HG03442 (cell line): ENCODE data around the gene MEG3.
"Not testable (repeated sequence)": the region's sequence is repeated elsewhere in the genome, so short reads cannot be mapped to it uniquely, and the experiment has no call there.

ENCODE experiments used
- ATAC-seq: cut with Tn5 transposase; IDR thresholded peaks from one replicate; pipeline ENCODE4 v1.9.1; 2021; ENCODE audit warnings: mild to moderate bottlenecking, moderate library complexity; ENCODE audit not compliant: unreplicated experiment

Gene MEG3

DNA sequence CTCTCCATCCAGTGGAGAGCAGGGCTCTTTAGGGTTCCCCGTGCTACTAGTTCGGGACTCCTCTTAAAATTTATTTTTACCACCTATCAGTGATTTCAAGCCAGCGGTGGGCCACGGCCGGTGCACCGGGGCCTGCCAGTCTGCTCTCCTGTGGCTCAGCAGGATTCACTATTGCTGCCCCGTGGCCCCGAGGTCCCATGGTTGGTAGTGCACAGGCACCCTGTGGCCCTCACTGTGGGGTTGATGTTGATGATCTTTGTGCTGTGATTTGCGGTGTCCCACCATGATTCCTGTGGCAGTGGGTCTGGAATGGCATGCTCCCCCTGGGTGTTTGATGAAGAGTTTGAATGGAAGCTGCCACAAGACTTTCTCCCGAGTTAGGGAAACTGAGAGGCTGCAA is 12.6 kb upstream of the MEG3 start:
- no peak for ATAC-seq

- no peak for ATAC-seq
These were observed 10.2 kb upstream of the MEG3 start for GRCh38 chr14:100815478-100816285.

GRCh38 chr14:100816286-100816949 is 9.5 kb upstream of the MEG3 start:
- ATAC-seq = no peak

- no peak for ATAC-seq
These were observed 8.7 kb upstream of the MEG3 start for GRCh38 chr14:100816950-100817901.

DNA sequence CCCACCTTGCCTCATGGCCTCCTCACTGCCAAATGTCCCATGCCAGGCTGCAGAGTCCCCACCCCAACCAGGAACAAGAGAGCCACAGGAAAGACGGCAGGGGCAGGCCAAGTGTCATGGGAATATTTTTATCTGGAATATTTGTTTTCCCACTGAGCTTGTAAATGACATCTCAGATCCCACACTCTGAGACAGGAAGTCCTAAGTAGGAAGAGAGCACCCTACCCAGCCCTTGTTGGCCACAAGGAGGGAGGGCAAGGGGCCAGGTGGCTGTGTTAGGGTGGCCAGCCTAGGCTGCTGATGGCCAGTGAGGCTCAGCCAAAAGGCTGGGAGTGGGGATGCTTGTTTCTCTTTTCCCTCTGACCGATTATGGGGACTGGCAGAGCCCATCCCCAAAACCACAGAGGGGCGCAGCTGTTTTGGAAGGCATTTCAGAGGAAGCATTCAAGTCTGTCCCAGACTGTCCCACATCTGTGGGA is 7.7 kb upstream of the MEG3 start:
- ATAC-seq = no peak

DNA sequence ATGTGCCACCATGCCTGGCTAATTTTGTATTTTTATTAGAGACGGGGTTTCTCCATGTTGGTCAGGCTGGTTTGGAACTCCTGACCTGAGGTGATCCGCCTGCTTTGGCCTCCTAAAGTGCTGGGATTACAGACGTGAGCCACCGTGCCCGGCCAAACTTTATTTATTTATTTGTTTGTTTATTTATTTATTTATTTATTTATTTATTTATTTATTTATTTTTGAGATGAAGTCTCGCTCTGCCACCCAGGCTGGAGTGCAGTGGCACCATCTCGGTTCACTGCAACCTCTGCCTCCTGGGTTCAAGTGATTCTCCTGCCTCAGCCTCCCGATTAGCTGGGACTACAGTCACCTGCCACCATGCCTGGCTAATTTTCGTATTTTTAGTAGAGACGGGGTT is 7.0 kb upstream of the MEG3 start:
- not testable (repeated sequence) for ATAC-seq

DNA sequence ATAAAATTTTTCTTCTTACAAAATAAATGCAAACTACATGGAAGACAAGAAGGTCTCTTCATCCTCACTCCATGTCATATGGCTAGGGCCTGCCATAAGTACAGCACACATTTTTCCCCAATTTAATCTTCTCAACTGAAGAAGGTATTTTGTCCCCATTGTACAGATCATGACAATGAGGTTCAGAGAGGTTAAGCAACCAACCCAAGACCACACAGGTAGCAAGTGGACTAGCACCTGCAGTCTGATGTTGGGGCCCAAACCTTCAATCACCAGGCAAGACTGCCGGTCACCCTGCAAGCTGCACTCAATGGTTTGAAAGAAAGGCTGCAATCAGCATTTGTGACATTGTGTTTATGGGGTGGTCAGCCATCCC is 6.5 kb upstream of the MEG3 start:
- no peak for ATAC-seq

DNA sequence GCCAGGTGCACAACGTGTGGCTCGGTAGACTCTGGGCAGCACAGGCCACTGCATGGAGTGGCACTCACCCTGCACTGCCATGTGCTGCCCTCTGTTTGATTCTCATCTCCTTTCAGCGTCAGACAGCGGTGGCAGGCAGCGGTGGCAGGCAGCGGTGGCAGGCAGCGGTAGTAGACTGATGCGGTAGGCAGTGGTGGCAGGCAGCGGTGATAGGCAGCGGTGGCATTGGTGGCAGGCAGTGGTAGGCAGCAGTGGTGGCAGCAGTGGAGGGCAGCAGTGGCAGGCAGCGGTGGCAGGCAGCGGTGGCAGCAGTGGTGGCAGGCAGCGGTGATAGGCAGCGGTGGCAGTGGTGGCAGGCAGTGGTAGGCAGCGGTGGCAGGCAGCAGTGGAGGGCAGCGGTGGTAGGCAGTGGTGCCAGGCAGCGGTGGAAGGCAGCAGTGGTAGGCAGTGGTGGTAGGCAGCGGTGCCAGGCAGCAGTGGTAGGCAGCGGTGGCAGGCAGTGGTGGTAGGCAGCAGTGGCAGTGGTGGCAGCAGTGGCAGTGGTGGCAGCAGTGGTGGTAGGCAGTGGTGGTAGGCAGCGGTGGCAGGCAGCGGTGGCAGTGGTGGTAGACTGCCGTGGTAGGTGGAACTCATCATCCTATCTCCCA is 6.0 kb upstream of the MEG3 start:
- ATAC-seq = no peak

- no peak for ATAC-seq
These were observed 5.0 kb upstream of the MEG3 start for GRCh38 chr14:100820957-100821356.

DNA sequence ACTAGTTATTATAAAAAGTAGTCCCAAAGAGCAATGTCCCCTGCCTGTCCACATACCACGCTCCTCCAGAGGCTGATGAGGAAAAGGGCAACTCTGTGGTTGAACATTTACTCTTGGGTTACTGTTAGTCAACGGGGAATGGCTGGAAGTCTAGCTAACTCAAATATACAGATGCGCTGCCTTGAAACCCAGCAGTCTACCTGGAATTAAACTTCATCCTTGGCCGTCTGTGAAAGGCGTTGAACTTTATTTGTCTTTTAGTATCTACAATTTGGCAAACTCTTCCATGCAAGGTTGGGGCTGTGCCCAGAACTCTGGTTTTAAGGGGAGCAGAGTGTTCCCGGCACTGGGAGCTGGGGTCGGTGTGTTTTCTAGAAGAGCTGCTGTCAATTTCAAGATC is 3.9 kb upstream of the MEG3 start:
- no peak for ATAC-seq

- ATAC-seq = no peak
These were observed 3.2 kb upstream of the MEG3 start for GRCh38 chr14:100822532-100823296.

DNA sequence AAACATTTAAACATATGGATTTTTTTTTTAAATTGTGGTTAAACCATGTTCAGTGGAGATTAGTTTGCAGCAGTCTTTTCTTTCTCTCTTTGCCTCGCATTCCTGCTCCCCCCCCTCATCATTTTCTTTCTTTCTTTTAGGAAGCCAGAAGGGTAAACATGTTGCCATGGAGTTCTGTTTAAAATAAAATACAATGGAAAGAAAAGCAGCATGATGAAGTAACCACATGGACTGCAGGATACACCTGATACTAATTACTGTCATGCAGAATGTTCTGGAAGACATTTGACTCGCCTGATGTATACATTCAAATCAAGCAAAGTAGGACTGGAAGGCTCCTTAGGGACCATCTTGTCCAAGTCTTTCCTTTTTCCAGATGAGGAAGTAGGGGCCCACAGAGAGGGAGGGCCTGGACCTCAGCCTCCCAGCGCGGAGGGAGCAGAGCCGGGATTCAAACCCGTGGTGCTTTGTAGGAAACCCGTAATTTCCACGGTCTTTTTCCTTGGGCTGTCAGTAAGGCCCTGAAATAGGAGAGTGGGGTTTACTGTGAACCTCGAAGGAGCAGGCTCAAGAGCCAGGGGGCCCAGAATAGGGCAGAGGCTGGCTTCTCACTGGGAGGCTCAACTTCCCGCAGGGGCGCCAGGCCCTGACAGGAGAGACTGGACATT is 2.4 kb upstream of the MEG3 start:
- no peak for ATAC-seq

GRCh38 chr14:100824091-100824551 is 1.8 kb upstream of the MEG3 start:
- ATAC-seq = no peak

GRCh38 chr14:100824901-100825712 is 811 bp upstream of the MEG3 start:
- ATAC-seq = no peak

- ATAC-seq = no peak
These were observed 628 bp downstream of the MEG3 start for GRCh38 chr14:100826391-100827100.

DNA sequence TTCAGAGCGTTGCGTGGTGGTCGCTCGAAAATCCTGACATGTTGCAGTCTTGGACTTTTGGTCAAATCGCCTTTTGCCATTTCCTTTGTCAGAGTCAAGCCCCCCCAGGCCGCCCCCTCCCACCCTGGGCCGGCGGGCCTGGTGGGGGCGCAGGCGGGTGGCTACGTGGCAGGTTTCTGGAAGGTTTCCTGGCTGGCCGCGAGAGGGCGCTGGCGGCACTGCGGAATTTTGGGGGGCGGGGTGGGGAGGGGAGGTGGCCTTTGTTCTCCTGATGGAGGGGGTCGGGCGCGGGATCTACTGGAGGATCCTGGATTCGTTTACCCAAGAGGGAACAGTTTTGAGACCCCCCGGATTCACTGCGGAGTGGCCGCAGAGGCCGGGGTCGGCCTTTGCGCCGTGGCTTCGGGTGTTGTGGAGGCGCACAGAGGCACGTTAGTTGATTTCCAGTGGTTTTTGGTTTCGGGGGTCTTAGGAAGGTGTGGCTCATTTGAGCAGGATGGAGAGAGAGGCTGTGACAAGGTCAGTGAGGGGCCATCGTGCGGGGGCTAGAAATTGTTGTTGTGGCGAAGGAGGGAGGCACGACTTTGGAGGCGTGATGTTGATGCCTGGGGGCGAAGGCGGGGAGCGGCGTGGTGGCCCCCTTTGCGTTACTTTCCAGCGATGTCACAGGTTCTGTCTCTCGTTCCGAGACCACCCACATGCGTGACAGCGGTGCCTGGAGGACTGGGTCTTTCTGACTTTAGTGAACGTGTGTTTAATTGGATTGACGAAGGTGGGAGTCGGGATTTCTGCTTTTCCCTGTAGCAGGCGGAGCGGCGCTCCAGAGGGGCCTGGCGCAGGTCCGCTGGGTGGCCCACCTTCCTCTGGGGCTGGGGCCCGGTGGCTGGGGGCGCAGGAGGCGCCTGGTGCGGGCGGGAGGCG is 1.4 kb downstream of the MEG3 start:
- no peak for ATAC-seq
